ENCODE measurements around the gene QPCT. TPM values are rescaled to one million over a fixed set of nuclear protein-coding genes. Genes with fewer than 3 reads are reported as not detected.

The QPCT gene
- total RNA-seq, 1 donor from 2014 or later, result not detected

DNA sequence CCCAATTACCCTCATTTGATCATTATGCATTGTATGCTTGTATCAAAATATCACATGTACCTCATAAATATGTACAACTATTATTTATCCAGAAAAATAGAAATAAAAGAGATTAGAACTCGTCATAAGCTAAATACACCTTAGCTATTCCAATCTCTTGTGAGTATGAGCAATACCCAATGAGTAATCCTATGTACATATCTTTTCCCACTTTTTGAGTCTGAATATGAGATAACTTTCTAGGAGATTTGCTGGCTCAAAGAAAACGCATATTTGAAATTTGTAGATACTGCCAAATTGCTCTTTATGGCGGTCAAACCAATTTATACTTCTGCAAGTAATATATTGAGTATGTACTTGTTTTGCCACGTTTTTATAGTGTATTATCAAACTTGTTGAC lies 43.9 kb upstream of the QPCT start:
- H3K4me1 Mint-ChIP-seq (ENCODE audit: unreplicated experiment), result peaks cover 13% of the 10 kb centered on the region
- no peaks in the 10 kb centered on the region for H3K9me3 Mint-ChIP-seq (ENCODE audit: unreplicated experiment)
- no peak overlapping the region for H3K4me3 Mint-ChIP-seq (ENCODE audit: unreplicated experiment)

DNA sequence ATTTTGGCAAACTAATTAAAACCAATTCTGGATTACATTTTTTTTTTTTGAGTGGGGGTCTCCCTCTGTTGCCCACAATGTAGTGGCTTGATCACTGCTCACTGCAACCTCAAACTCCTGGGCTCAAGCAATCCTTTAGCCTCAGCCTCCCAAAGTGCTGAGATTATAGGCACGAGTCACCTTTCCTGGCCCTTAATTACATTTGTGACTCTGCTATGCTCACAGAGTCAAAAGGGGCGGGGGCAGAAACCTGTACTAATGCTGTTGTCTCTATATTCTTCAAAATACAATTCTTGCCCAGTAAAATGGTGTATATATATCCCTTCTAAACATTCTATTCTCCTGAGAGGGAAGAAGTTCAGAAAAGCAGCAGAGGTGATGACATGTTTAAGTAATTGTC lies 43.0 kb upstream of the QPCT start:
- Mint-ChIP-seq H3K4me1 (ENCODE audit: unreplicated experiment) (peaks cover 13% of the 10 kb centered on the region), H3K9me3 (ENCODE audit: unreplicated experiment) (no peaks in the 10 kb centered on the region), H3K4me3 (ENCODE audit: unreplicated experiment) (no peak overlapping the region), H3K27ac (ENCODE audit: unreplicated experiment) (no peak overlapping the region), H3K36me3 (ENCODE audit: unreplicated experiment) (peaks cover 5% of the 10 kb centered on the region), H3K27me3 (ENCODE audit: unreplicated experiment) (no peaks in the 10 kb centered on the region)
- DNase-seq (ENCODE audit: extremely low spot score, unreplicated experiment), result no peak
- TF ChIP-seq, protein P1, sequence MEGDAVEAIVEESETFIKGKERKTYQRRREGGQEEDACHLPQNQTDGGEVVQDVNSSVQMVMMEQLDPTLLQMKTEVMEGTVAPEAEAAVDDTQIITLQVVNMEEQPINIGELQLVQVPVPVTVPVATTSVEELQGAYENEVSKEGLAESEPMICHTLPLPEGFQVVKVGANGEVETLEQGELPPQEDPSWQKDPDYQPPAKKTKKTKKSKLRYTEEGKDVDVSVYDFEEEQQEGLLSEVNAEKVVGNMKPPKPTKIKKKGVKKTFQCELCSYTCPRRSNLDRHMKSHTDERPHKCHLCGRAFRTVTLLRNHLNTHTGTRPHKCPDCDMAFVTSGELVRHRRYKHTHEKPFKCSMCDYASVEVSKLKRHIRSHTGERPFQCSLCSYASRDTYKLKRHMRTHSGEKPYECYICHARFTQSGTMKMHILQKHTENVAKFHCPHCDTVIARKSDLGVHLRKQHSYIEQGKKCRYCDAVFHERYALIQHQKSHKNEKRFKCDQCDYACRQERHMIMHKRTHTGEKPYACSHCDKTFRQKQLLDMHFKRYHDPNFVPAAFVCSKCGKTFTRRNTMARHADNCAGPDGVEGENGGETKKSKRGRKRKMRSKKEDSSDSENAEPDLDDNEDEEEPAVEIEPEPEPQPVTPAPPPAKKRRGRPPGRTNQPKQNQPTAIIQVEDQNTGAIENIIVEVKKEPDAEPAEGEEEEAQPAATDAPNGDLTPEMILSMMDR (IDR thresholded peaks at IDR 0.05), result no peak

More for the DNA sequence above, 43.9 kb upstream of the QPCT start:
- Mint-ChIP-seq H3K27me3 (ENCODE audit: unreplicated experiment) (no peaks in the 10 kb centered on the region), H3K36me3 (ENCODE audit: unreplicated experiment) (peaks cover 5% of the 10 kb centered on the region), H3K27ac (ENCODE audit: unreplicated experiment) (no peak overlapping the region)
- TF ChIP-seq, protein P1 (IDR thresholded peaks at IDR 0.05), result no peak
- no peak for DNase-seq (ENCODE audit: extremely low spot score, unreplicated experiment)

DNA sequence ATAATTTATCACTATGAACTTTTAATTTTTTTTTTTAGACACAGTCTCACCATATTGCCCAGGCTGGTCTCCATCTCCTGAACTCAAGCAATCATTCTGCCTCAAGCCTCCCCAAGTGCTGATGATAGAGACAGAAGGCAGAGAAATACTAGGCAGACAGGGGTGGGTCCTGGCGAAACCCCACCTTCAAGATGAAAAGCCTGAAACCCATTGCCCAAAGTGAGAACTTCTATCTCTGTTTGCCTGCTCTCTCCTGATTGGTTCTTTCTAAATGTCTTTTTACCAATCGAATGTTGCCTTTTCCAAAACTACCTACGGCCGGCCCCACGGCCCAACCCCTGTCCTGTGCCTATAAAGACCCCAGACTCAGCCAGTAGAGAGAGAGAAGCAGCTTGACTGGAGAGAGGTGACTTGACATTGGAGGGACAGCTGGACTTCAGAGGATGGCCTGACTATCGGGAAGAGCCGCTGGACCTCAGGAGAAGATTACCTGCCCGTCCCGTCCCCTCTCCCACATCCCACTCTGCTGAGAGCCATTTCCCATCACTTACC lies 41.7 kb upstream of the QPCT start:
- H3K4me1 Mint-ChIP-seq (ENCODE audit: unreplicated experiment), result peaks cover 13% of the 10 kb centered on the region
- H3K36me3 Mint-ChIP-seq (ENCODE audit: unreplicated experiment), result peaks cover 5% of the 10 kb centered on the region
- no peaks in the 10 kb centered on the region for H3K9me3 Mint-ChIP-seq (ENCODE audit: unreplicated experiment)
- no peaks in the 10 kb centered on the region for H3K27me3 Mint-ChIP-seq (ENCODE audit: unreplicated experiment)
- TF ChIP-seq, protein P1 (IDR thresholded peaks at IDR 0.05), result no peak
- H3K27ac Mint-ChIP-seq (ENCODE audit: unreplicated experiment), result no peak overlapping the region
- no peak for DNase-seq (ENCODE audit: extremely low spot score, unreplicated experiment)
- H3K4me3 Mint-ChIP-seq (ENCODE audit: unreplicated experiment), result no peak overlapping the region

- TF ChIP-seq, protein P1 (IDR thresholded peaks at IDR 0.05), result no peak
- DNase-seq (ENCODE audit: extremely low spot score, unreplicated experiment), result no peak
- Mint-ChIP-seq H3K27me3 (ENCODE audit: unreplicated experiment) (no peaks in the 10 kb centered on the region), H3K36me3 (ENCODE audit: unreplicated experiment) (no peaks in the 10 kb centered on the region), H3K27ac (ENCODE audit: unreplicated experiment) (no peak overlapping the region), H3K9me3 (ENCODE audit: unreplicated experiment) (no peaks in the 10 kb centered on the region), H3K4me3 (ENCODE audit: unreplicated experiment) (no peak overlapping the region), H3K4me1 (ENCODE audit: unreplicated experiment) (peaks cover 22% of the 10 kb centered on the region)
These were observed 38.4 kb upstream of the QPCT start for GRCh38 chr2:37306024-37306423.

GRCh38 chr2:37307500-37307899 lies 36.9 kb upstream of the QPCT start:
- H3K4me1 Mint-ChIP-seq (ENCODE audit: unreplicated experiment), result peaks cover 11% of the 10 kb centered on the region
- no peaks in the 10 kb centered on the region for H3K9me3 Mint-ChIP-seq (ENCODE audit: unreplicated experiment)
- TF ChIP-seq, protein P1 (IDR thresholded peaks at IDR 0.05), result no peak
- no peaks in the 10 kb centered on the region for H3K27me3 Mint-ChIP-seq (ENCODE audit: unreplicated experiment)
- H3K4me3 Mint-ChIP-seq (ENCODE audit: unreplicated experiment), result no peak overlapping the region
- DNase-seq (ENCODE audit: extremely low spot score, unreplicated experiment), result no peak
- H3K36me3 Mint-ChIP-seq (ENCODE audit: unreplicated experiment), result no peaks in the 10 kb centered on the region
- H3K27ac Mint-ChIP-seq (ENCODE audit: unreplicated experiment), result no peak overlapping the region

Data from osteocyte (in vitro differentiated cells).